Nephron progenitor cell (in vitro differentiated cells): ENCODE measurements around the gene SECTM1.

Experiments
- DNase-seq: peaks from one replicate; pipeline ENCODE4 v3.0.0; 2021
- H3K27ac Mint-ChIP-seq: 2 replicates; pipeline ENCODE4 v1.8.0; 2021; ENCODE audit warnings: mild to moderate bottlenecking, moderate library complexity, mixed read lengths
- H3K27me3 Mint-ChIP-seq: 2 replicates; pipeline ENCODE4 v1.8.0; 2021; ENCODE audit warnings: mild to moderate bottlenecking, low read depth, mixed read lengths; ENCODE audit not compliant: poor library complexity
- H3K36me3 Mint-ChIP-seq: 2 replicates; pipeline ENCODE4 v1.8.0; 2021; ENCODE audit warnings: low read depth, mixed read lengths
- H3K4me1 Mint-ChIP-seq: 2 replicates; pipeline ENCODE4 v1.8.0; 2021; ENCODE audit warnings: mixed read lengths
- H3K4me3 Mint-ChIP-seq: 2 replicates; pipeline ENCODE4 v1.8.0; 2021; ENCODE audit warnings: mild to moderate bottlenecking, moderate library complexity, mixed read lengths
- H3K9me3 Mint-ChIP-seq: 2 replicates; pipeline ENCODE4 v1.8.0; 2021; ENCODE audit warnings: mild to moderate bottlenecking, moderate library complexity, mixed read lengths
- CTCF ChIP-seq: fragments of 200-600 bp; sonication (generic); IDR thresholded peaks from 2 replicates; pipeline ENCODE4 v1.5.0; 2021; ENCODE audit warnings: antibody characterized with exemption

Gene SECTM1

DNA sequence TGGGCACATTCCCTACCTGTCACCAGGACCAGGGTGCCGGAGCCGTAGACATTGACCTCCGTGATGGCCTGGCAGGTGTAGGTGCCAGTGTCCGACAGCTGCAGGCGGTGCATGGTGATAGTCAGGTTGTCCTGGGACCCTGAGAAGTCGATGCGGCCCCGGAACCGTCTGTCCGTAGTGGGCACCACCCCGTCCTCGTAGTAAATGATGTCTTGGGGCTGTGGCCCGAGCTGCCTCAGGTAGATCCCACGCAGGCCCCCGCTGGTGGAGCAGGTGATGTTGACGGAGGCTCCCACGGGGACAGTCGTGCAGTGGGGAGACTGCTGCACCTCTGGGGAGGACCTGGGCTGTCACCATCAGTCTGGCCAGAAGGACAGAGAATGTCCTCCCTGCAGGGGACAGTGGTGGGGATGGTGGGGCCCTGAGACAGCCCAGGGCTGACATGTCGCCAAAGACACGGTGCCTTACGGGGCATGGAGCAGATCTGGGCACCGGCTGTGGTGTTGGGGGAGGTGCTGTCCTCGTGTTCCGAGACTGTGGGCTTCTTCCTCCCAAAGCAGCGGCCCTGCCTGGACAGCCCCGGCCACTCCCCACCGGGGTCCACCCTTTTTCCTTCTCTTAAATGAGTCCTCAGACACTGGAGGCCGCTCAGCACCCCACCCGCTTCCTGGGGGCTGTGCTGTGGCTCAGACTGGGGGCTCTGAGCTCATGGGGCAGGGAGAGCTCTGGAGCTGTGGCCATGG lies 16.7 kb downstream of the SECTM1 start:
- no peak overlapping the region for H3K27ac Mint-ChIP-seq
- peaks cover 5% of the 10 kb centered on the region for H3K27me3 Mint-ChIP-seq
- no peak for DNase-seq
- TF ChIP-seq CTCF = no peak
- H3K9me3 Mint-ChIP-seq = no peaks in the 10 kb centered on the region
- no peak overlapping the region for H3K4me3 Mint-ChIP-seq
- peaks cover 38% of the 10 kb centered on the region for H3K4me1 Mint-ChIP-seq
- H3K36me3 Mint-ChIP-seq = no peaks in the 10 kb centered on the region

- H3K4me3 Mint-ChIP-seq = peak overlapping the region; percentile 59
- H3K9me3 Mint-ChIP-seq = no peaks in the 10 kb centered on the region
- TF ChIP-seq CTCF = no peak
- H3K36me3 Mint-ChIP-seq = no peaks in the 10 kb centered on the region
- H3K27me3 Mint-ChIP-seq = peaks cover 2% of the 10 kb centered on the region
- no peak overlapping the region for H3K27ac Mint-ChIP-seq
- DNase-seq = peak; percentile 59
- peaks cover 39% of the 10 kb centered on the region for H3K4me1 Mint-ChIP-seq
Observed at GRCh38 chr17:82315703-82316358, 17.7 kb downstream of the SECTM1 start.

DNA sequence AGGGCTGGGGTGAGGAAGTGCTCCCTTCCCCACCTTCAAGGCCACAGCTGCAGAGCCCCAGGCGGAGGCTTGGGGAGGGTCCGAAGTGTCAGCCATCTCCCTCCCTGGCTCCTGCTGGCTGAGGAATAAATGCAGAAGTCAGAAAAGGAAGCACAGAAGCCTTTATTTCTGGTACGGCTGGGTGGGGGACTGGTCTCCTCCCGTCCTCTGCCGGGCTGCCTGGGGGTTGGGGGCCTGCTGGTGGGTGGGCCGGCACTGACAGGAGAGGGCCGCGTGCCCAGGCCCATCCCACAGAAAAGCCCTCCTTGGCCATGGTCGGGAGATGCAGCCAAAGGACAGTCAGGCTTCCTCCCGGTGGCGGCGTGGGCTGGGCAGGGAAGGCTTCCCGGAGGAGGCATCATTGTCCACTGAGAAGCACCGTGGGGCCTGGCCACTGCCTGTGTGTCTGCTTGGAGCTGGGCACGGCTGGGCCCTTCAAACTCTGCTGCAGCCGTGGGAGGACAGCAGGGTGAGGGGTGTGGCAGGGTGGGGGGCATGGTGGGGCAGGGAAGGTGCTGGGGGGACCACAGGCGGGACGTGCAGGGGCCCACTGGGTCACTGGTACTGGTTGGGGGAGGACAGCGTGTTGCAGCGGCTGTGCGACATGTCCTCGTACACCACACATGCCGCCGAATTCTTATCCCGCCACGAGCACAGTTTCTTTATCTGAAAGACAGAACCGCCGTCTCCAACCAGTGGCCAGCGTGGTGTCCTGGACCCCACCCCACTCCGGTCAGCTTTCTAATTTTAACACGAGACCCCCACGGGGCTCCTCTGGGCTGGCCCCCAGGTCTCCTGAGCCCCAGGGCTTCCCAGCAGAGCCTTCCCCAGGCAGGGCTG lies 18.6 kb downstream of the SECTM1 start:
- Mint-ChIP-seq H3K4me3 (no peak overlapping the region), H3K36me3 (no peaks in the 10 kb centered on the region), H3K27me3 (peaks cover 7% of the 10 kb centered on the region), H3K9me3 (no peaks in the 10 kb centered on the region), H3K27ac (no peak overlapping the region), H3K4me1 (peaks cover 39% of the 10 kb centered on the region)
- no peak for TF ChIP-seq CTCF
- DNase-seq = no peak

- Mint-ChIP-seq H3K27me3 (peaks cover 7% of the 10 kb centered on the region), H3K4me3 (no peak overlapping the region), H3K4me1 (peaks cover 39% of the 10 kb centered on the region), H3K9me3 (no peaks in the 10 kb centered on the region), H3K27ac (no peak overlapping the region), H3K36me3 (no peaks in the 10 kb centered on the region)
- no peak for DNase-seq
- no peak for TF ChIP-seq CTCF
Observed at GRCh38 chr17:82314012-82314726, 19.4 kb downstream of the SECTM1 start.

- TF ChIP-seq CTCF = no peak
- Mint-ChIP-seq H3K36me3 (no peaks in the 10 kb centered on the region), H3K27ac (no peak overlapping the region), H3K4me3 (no peak overlapping the region), H3K27me3 (peaks cover 13% of the 10 kb centered on the region), H3K9me3 (no peaks in the 10 kb centered on the region), H3K4me1 (peaks cover 45% of the 10 kb centered on the region)
- DNase-seq = no peak
Observed at GRCh38 chr17:82313195-82314011, 20.2 kb downstream of the SECTM1 start.
